Smooth muscle cell of trachea (primary cell): ENCODE data around the gene FAM117B. TPM values are rescaled to one million over a fixed set of nuclear protein-coding genes. Genes with fewer than 3 reads are reported as not detected.

Experiments
- total RNA-seq: library from RNA; depleted of rRNA; stranded (reverse); fragments of >200 nt; gene quantifications from 2 replicates; pipeline ENCODE4 v1.2.1, GENCODE V29; 2014

FAM117B gene
- total RNA-seq, result 1.3 and 1.7 TPM in 2 replicates

DNA sequence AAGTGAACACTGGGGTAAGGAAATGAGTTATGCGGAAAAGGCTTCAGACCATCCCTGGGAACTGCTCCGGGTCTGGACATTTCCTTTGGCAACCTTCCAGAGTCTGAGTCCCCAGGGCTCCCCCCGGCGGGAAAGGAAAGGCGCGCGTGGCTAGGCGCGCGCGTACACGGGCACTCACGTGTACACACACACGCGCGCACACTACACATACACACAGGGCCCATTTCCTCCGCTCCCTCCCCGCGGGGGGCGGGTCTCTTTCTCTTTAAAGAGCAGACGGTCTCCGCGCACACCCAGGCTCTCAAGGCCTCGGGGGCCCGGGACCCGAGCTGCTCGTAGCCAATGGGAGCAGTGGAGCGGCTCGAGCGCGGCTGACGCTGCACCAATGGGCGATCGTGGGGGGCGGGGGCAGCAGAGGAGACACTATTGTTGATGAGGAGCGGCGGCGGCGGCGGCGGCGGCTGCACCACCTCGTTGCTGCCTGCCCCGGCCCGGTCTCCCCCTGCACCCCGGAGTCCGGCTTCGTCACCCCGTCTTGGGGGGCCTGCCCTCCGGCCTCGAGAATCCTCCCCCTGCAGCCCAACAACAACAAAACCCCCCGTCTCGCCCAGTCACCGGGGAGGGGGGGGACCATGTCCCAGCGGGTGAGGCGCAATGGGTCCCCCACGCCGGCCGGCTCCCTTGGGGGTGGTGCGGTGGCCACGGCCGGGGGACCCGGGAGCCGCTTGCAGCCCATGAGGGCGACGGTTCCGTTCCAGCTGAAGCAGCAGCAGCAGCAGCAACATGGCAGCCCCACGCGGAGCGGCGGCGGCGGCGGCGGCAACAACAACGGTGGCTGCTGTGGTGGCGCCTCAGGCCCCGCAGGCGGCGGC lies at the start of gene FAM117B:
Gene FAM117B, plus strand, starts transcription at position 414 of the 872 bp plus-strand sequence. Its CDS starts 219 bp downstream, at position 633.

Other genes starting within 250 kb of the FAM117B start
- gene ICA1L, start 236.8 kb downstream of the FAM117B start, total RNA-seq, result 3.6 and 7.1 TPM in 2 replicates